ENCODE data around the gene GIPC3. TPM values are rescaled to one million over a fixed set of nuclear protein-coding genes. Genes with fewer than 3 reads are reported as not detected.

GIPC3 gene
- total RNA-seq, 6 donors from 2014 or later: 0.91 to 5.2 (median 1.4) TPM

DNA sequence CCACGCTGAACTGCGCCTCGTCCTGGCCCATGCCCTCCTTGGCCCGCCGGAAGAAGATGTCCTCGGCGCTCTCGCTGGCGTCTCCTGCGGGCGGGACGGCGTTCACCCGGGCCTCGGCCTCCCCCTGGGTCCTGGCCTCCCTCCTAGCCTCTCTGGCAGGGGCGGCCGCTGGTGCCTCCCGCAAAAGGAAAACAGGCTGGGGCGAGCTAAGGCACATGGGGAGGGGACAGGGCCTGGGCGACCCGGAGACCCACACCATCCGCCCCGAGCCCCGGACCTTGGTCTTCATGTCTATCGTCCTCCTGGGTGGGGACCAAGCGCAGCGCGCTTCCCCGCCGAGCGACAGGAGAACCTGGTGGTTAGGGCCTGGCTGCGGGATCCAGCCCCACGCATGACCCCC, 27.1 kb downstream of the GIPC3 start:
- Histone ChIP-seq H3K36me3 (peaks cover 6 to 49% (median 34%) of the 10 kb centered on the region in 4 donors), H3K4me1 (peaks cover 19 to 45% (median 27%) of the 10 kb centered on the region in 4 donors), H3K27me3 (no peaks in the 10 kb centered on the region), H3K27ac (no peak overlapping the region), H3K9me3 (no peaks in the 10 kb centered on the region), H3K4me3 (no peak overlapping the region)
- ATAC-seq (ENCODE audit: low FRiP score in 2 of 2) (no peak), DNase-seq (peak in 1 of 2 donors; percentile 80)
- TF ChIP-seq EP300 (IDR thresholded peaks at IDR 0.05): no peak
- no peak for TF ChIP-seq POLR2A (IDR thresholded peaks at IDR 0.05)
- TF ChIP-seq, protein P1, sequence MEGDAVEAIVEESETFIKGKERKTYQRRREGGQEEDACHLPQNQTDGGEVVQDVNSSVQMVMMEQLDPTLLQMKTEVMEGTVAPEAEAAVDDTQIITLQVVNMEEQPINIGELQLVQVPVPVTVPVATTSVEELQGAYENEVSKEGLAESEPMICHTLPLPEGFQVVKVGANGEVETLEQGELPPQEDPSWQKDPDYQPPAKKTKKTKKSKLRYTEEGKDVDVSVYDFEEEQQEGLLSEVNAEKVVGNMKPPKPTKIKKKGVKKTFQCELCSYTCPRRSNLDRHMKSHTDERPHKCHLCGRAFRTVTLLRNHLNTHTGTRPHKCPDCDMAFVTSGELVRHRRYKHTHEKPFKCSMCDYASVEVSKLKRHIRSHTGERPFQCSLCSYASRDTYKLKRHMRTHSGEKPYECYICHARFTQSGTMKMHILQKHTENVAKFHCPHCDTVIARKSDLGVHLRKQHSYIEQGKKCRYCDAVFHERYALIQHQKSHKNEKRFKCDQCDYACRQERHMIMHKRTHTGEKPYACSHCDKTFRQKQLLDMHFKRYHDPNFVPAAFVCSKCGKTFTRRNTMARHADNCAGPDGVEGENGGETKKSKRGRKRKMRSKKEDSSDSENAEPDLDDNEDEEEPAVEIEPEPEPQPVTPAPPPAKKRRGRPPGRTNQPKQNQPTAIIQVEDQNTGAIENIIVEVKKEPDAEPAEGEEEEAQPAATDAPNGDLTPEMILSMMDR (IDR thresholded peaks at IDR 0.05): no peak
- TF ChIP-seq POLR2AphosphoS5 (IDR thresholded peaks at IDR 0.05): no peak
- 96 to 99% methylated on average over 18 to 33 of the region's 33 CpGs for WGBS, 2 donors

DNA sequence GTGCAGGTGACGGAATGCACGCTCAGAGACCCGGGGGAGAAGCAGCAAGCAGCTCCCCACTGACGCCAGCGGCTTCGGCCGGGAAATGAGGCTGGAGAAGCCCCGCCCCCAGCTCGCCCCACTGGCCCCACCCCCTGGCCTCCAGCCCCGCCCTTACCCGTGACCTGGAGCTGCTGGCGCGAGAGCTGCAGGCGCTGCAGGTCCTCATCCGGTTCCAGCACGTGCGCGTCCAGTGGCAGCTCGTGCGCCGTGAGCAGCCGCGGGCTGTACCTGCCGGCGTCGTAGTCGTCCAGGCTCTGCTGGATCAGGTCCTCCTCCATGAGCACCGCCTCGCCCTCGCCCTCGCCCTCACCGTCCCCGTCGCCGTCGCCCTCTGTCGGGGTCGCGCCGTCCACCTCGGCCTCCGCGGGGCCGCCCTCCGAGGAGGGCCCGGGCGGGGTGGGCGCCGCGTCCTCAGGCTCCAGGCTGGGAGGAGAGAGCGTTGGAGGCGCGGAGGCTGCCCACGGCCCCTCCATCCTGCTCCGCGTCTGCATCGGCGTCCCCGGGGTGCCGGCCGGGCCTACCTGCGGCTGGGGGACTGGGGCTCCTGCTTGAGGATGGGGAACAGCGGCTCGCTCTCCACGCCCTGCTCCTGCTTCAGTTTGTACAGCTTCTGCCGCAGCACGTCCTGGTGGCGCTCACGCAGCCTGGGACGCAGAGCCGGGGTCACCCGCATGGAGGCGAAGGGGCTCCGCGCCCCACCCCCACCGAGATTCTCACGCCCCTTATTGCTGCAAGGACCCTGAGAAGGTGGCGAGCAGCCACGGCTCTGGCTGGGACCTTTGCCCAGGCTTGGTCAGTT, 27.8 kb downstream of the GIPC3 start:
- Histone ChIP-seq H3K27me3 (no peaks in the 10 kb centered on the region), H3K27ac (peak overlapping the region in 1 of 4 donors; percentile 10), H3K4me1 (peaks cover 13 to 38% (median 23%) of the 10 kb centered on the region in 4 donors), H3K4me3 (no peak overlapping the region), H3K36me3 (peaks cover 6 to 51% (median 35%) of the 10 kb centered on the region in 4 donors), H3K9me3 (no peaks in the 10 kb centered on the region)
- TF ChIP-seq POLR2A (IDR thresholded peaks at IDR 0.05) (no peak), POLR2AphosphoS5 (IDR thresholded peaks at IDR 0.05) (no peak), EP300 (IDR thresholded peaks at IDR 0.05) (no peak)
- WGBS, 2 donors: 89 to 93% methylated on average over 40 to 76 of the region's 79 CpGs
- ATAC-seq (ENCODE audit: low FRiP score in 2 of 2) (no peak), DNase-seq (peak in 1 of 2 donors; percentile 83)

DNA sequence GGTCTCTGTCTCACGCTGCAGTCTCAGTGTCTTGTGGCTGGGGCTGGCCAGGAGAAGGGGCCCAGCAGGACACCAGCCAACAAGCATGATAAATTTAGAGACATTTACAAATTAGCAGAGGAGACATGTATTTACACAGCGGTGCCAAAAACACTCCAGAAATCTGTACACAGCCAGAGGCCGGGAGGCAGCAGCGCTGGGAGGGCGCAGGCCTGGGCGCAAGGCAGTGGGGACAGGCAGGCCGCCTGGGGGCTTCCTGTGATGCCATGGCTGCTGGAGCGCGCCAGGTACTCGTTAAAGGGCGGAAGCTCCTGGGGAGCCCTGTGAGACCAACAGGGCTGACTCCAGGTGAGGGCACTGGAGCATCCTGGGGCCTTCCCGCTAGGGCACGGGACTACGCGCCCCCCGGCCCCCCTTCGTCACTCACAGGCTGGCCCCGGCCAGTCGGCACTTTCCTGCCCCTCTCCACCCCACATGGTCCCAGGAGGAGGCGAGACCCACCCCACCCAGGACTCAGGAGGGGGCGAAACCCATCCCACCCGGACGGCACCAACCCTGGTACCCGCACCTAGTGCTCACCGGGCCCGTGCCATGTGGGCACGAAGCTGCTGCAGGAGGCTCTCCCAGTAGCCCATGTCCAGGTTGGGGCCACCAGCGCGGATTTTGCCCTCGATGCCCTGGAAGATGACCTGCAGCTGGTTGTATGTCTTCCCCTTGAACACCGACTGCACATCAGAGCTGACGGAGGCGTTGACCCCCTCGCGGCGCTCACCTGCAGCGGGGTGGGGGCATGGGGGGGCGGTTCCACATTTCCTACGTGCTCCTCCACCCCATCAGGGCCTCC, 28.8 kb downstream of the GIPC3 start:
- DNase-seq: peak in 1 of 2 donors; percentile 72
- H3K27ac ChIP-seq: peak overlapping the region in 2 of 4 donors; percentile 10 to 17
- H3K9me3 ChIP-seq: no peaks in the 10 kb centered on the region
- H3K4me3 ChIP-seq: no peak overlapping the region
- no peaks in the 10 kb centered on the region for H3K27me3 ChIP-seq
- H3K36me3 ChIP-seq: peaks cover 6 to 55% (median 39%) of the 10 kb centered on the region in 4 donors
- ATAC-seq (ENCODE audit: low FRiP score in 2 of 2): no peak
- no peak for TF ChIP-seq POLR2AphosphoS5 (IDR thresholded peaks at IDR 0.05)
- no peak for TF ChIP-seq POLR2A (IDR thresholded peaks at IDR 0.05)
- TF ChIP-seq, protein P1 (IDR thresholded peaks at IDR 0.05): no peak
- TF ChIP-seq EP300 (IDR thresholded peaks at IDR 0.05): no peak
- WGBS, 2 donors: 84 to 96% methylated on average over 12 to 31 of the region's 39 CpGs
- peaks cover 11 to 40% (median 18%) of the 10 kb centered on the region in 4 donors for H3K4me1 ChIP-seq

DNA sequence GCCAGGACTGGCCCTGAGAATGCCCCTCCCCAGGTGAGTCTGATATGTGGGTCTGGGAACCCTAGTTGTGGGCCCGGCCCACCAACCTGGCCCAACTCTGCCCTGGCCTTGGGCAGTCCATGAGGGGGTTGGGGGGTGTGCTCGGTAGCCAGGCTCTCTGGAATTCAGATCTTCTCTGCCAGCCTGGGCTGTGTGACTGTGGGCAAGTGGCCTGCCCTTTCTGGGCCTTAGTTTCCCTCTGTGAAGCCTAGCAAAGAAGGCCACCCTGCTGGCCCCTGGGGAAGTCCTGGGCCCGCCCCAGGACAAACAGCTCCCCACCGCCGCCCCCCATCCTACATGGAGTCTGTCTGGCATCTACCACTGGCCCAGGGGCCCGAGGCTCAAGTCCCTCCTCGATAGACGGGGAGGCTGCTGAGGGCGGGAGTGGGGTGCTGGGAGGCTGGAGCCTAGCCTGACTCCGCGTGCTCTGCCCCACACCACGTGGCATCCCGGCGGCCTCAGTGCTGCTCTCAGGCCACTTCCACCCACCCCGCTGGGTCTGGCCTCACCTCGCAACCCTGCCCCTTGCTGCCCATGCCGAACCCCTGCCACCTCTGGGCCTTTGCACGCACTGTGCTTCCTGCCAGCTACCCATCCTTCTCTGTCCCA, 29.7 kb downstream of the GIPC3 start:
- Histone ChIP-seq H3K27me3 (no peaks in the 10 kb centered on the region), H3K36me3 (peaks cover 6 to 65% (median 47%) of the 10 kb centered on the region in 4 donors), H3K27ac (no peak overlapping the region), H3K4me3 (no peak overlapping the region), H3K9me3 (no peaks in the 10 kb centered on the region), H3K4me1 (peaks cover 7 to 32% (median 14%) of the 10 kb centered on the region in 4 donors)
- ATAC-seq (ENCODE audit: low FRiP score in 2 of 2): no peak
- no peak for DNase-seq
- TF ChIP-seq POLR2AphosphoS5 (IDR thresholded peaks at IDR 0.05) (no peak), EP300 (IDR thresholded peaks at IDR 0.05) (no peak), POLR2A (IDR thresholded peaks at IDR 0.05) (no peak)
- TF ChIP-seq, protein P1 (IDR thresholded peaks at IDR 0.05): no peak
- WGBS, 2 donors: 91 to 94% methylated on average over 12 to 16 of the region's 18 CpGs
